NCI-H2196 (cell line): ENCODE data around the gene CMC2.

Experiments used
- DNase-seq: peaks from one replicate; lab custom pipeline; 2025; ENCODE audit not compliant: unreplicated experiment; lab: John Stamatoyannopoulos, UW

Gene CMC2

DNA sequence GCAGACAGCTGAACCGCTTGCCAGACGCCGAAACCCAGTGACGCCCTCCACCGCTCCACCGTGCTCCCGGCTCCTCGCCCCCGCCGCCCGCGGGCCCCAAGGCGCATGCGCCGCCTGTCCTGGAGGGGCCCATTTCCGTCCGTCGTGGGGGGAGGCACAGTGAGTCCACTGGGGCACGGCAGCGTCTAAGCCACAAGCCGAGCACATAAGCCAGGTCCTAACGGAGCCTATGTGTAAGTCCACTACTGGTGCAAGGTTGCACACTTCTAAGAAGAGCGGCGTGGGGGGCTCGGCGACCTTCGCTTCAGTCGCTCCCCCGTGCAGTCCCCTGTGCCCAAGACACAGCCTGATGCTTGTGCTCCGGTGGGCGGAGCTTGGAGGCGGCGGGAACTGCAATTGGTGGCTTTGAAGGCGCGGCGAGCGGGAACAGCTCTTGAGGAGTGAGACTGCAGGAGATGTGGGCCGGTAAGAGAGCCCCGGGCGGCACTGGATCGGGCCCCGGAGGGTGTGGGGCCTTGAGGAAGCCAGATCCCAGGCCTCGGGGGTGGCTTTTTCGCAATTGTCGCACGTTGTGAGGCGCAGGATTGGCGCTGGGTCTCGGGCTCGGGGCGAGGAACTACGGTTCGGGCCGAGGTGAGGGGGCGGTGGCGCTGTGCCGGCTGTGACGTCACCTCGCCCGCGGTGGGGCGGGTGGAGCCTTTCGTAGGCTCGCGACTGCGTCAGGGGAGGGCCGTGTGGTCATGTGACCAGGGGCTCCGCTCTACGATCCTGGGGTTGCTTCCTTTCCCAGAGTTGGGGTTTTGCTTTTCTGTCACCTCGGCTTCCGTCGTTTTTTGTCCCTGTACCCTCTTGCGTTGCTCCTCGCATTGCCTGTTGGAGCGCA, at the start of gene CMC2, which contains the start of gene CENPN:
TSS of gene CMC2 (minus strand) at position 73 of the 883 bp plus-strand sequence. CDS start 9,491 bp downstream, outside the sequence.
TSS of gene CENPN (plus strand) at position 402 of the 883 bp plus-strand sequence. CDS start 4,726 bp downstream, outside the sequence.
- peak; percentile 82 for DNase-seq

DNA sequence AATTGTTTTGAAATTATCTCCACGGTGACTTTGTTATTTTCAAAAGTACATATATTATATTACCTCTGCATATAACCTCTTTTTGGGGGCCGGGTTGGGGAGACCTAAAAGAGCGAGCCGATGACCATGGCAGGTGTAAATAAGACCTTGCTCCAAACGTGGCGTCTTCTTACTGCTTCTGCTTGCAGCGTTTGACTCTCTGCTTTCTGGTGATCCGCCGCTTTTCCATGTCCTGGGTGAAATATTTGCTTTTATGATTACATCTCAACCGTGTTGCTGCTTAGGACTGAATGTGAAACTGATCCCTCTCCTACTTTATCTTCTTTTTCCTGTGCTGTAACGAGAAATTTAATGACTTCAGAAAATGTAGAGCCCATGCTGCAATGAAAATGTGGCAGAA, 47.1 kb upstream of the CMC2 start:
- DNase-seq: no peak

DNA sequence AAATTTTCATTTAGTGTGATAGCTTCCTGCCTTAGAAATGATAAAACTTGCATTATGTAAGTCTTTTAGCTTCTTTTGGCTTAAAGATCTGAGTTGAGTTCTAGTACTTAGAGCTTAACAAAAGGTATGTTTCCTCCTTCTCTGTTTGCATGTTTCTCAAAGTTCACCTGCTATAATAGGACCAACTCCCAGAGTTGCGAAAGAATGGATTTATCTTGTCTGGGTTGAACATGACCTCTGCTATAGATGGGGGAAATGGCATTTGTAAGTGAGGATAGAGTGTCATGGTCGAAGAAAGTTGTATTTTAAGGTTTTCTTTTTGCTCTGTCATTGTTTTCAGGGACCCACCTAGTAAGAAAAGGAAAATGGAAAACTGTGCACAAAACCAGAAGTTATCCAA, 36.1 kb upstream of the CMC2 start:
- DNase-seq: no peak

DNA sequence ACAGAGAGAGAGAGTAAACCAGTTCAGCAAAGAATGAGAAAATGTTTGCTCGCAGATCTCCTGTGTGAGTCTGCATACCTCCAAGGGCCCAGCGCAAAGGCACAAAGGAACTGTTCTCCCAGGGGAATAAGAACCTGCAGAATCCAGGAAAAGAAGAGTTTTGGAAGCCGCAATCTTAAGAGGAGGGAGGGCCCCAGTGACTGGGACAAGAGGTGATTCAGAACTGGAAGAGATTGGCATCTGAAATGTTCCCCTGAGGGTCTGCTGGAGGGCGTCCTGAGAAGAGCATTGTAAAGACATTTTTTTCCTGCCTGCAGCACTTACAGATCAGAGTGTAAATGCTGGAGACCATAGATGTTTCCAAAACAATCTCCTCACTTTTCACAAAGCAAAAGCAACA, 35.0 kb upstream of the CMC2 start:
- no peak for DNase-seq

DNA sequence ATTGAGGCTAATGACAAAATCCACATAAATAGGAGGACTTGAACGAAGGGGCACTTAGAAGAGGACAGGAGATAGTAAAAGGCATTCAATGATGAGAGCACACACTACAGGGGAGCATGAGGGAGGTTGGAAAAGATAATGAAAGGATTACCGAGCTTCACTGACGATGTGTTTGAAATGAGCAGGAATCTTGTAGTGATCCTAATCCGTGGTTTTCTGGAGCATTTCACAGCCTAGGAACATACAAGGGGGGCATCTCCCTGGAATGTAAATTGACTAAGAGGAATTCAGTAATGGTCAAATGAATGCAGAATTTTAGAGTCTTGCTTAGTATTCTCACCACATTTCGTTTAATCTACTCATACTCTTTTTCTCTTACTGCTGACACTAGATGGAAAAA, 34.2 kb upstream of the CMC2 start:
- DNase-seq: no peak

DNA sequence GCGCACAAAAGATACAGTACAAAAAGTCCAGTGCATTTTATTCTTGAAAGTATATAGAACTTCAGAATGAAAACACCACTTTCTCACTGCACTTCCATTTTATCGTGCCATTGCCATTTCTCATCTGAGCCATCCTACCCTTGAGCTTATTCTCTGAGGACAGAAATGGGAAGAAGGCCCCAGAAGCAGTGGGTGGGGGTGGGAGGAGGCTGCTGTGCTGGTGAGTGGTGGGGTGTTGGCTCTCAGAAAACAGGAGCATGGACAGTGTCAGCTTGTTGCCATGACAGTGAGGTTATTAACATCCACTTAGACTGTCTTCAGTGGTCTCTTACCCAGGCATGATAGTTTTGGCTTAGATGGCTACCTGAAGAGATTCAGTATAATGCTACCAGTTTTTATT, 33.4 kb upstream of the CMC2 start:
- no peak for DNase-seq

DNA sequence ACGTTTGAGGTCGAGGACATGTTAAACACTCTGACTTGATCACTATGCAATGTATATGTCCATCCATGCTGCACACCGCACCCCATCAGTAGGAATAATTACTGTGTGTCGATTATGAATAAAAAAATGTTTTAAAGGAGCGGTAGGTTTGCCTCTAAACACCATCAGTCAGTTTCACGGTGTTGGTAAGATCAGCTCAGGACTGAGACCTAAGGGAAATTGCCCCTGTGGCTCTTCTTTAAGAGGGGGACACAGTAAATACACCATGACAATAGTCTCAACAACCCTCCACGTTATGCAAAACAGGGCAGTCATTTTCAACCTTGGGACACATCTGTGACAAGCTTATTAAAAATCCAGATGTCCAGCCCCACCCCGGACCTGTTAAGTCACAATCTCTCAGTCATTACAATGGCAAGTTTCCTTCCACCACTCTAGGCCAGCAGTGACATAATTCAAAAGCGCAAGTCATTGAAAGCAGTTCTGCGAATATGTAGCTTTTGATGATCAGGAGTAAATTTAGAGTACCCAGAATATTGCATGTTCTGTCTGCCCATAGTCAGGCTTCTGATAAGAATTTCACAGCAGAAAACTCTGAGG, 30.2 kb upstream of the CMC2 start:
- no peak for DNase-seq

DNA sequence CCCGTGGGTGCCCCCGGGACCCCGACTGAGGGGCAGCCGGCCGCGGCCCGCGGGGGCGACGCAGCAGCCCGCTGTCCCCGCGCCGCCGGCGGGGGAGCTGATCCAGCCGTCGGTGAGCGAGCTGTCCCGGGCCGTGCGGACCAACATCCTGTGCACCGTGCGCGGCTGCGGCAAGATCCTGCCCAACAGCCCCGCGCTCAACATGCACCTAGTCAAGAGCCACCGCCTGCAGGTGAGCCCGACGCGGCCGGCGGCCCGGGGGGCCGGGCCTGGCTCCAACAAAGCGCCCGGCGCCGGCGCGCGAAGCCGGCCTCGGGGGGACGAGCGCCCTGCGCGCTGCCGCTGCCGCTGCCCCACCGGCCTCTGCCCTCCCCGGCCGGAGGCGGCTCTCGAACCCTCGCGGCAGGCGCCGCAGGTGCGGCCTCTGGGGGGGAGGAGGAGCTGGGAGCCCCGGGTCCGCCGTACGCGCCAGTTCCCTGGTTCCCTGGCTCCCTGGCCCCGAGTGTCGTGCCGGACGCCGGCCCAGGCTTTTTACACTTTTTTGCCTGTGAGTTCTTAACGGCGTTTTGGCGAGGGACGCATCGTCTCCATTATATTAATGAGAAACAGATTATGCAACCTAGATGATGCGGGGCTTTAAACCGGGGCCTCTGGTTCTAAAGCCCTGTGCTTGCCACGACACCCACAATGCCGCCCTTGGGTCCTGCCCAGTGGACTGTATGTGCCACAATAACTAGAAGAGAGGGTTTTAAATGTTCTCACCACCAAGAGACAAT, 29.5 kb upstream of the CMC2 start:
- no peak for DNase-seq

DNA sequence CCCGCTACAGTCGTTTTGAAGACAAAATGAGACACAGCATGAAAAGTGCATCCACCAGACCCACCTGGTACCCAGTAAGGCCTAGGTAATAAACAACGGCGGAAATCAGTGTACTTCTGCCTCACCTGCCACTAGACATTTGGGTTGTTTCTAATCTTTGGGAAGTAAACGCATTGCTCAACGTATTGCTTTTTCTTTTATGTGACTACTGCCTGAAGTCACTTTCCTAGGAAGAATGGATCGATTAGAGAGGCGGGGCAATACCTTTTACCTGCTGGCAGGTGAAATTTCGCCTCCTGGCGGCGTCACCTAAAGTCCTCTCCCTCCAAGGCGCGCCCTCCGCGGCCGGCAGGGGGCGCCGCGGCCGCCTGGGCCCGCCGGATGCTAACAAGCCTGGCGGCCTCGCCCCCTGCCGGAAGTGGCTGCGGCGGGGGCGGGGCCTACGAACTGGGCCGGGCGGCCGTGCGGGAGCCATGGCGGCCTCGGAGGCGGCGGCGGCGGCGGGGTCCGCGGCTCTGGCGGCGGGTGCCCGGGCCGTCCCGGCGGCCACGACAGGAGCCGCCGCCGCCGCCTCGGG, 28.8 kb upstream of the CMC2 start, which contains the start of gene ATMIN:
TSS of gene ATMIN (plus strand) at position 445 of the 577 bp plus-strand sequence. CDS start at position 474, 29 bp downstream.
- peak; percentile 83 for DNase-seq

DNA sequence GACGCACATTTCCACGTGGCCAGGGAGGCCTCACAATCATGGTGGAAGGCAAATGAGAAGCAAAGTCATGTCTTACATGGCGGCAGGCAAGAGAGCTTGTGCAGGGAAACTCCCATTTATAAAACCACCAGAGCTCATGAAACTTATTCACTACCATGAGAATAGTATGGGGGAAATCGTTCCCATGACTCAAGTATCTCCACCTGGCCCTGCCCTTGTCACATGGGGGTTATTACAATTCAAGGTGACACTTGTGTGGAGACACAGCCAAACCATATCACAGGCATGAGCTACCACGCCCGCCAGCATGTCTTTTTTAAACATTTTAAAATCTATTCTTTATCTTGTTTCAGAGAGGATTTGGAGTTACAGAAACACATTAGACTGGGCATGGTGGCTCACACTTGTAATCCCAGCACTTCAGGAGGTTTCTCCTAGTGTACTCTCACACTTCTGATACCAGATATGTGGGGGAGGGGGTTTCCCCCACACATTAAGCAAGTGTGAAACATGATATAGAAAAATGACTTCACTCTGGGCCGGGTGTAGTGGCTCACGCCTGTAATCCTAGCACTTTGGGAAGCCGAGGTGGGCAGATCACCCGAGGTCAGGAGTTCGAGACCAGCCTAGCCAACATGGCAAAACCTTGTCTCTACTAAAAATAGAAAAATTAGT, 23.4 kb upstream of the CMC2 start:
- no peak for DNase-seq

DNA sequence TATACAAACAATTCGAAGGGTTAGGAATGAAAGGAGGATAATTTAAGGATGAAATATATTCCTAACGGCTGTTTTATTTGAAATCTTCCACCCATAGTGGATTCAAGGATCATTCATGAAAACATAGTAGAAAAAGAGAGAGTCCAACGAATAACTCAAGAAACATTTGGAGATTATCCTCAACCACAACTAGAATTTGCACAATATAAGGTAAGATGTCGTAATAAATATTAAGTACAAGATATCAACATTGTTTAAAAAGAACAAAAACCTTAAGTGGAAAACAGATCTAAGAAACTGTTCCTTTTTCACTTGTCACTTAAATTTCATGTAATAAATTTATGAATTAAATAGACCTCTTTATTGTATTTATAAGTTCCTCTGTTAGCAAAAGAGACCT, 19.7 kb upstream of the CMC2 start:
- DNase-seq: no peak

DNA sequence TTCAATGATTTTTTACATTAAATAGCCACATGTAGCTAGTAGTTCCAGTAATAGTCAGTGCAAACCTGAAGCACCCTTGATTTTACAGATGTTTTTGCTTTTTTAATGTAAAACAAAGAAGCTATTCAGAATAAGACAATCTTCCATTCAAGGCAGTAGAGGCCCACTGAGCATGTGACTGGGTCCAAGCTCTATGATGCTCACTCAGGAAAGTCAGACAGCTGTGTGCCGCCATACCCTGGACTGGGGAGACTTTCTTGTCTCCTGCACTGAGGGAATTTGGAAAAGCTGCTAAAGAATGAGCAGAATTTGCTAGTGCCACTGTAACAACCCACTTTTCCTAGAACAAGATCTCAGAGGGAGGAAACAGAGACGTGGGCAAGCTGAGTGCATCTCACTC, 11.8 kb upstream of the CMC2 start:
- no peak for DNase-seq

DNA sequence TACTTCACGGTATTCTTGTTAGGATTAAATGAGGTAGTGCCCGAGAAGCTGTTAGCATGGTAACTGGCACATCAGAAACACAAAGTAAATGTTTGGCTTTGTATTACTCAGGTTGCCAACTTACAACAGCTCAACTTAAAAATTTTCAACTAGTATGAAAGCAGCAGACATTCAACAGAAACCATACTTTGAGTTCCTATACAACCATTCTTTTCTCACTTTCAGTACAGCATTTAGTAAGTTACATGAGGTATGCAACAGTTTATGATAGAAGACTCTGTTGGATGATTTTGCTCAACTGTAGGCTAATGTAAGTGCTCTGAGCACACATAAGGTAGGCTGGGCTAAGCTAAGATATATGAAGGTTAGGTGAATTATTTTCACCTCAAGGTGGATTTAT, 8.0 kb upstream of the CMC2 start:
- DNase-seq: no peak

DNA sequence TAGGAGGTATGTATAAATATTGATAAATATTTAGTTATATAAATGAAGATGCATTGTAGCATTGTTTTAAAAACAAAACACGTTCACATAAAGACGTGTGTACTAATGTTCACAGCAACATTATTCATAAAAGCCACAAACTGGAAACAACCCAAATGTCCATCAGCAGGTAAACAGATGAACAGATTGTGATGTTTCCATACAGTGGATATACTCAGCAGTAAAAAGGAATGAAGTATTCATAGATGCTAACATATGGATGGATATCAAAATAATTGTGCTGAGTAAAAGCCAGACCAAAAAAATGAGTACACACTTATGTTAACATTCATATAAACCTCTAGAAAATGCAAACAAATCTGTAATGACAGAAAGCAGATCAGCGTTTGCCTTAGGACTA, 6.3 kb upstream of the CMC2 start:
- no peak for DNase-seq

DNA sequence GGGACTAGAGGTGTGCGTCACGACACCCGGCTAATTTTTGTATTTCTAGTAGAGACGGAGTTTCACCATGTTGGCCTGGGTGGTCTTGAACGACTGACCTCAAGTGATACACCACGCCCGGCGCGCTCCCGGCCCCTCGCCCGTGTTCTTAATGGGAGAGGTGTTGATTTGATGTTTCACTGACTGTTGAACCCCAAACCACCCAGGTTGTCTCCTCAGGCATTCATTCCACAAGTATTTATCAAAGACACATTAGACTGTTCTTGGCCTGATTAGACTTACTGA, 1.8 kb upstream of the CMC2 start:
- no peak for DNase-seq

DNA sequence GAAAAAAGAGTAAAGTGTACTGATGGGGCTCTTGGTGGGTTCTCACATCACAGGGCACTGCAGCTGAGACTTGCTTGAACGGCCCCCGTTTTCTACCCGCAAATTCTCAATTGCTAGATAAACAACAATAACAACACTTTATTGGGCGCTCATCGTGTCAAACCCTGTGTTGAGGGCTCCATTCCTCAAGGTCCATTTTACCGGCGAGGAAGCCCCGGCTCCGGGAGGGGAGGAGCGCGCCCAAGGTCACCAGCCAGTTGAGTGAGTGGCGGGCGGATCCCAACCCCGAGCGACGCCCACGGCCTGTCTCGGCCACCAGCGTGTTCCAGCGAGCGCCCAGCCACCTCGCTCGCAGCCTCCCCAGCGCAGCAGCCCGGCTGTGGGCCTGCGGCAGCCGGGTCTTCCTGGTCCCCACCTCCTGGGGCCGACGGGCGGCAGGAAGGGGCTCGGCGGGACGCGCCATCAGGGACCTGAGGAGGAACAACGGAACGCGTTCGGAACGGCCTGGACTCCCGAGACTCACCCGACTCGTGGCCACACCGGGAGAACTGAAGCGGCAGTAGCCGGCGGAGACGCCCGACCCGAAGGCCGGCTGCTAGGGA, 373 bp downstream of the CMC2 start:
- DNase-seq: no peak

DNA sequence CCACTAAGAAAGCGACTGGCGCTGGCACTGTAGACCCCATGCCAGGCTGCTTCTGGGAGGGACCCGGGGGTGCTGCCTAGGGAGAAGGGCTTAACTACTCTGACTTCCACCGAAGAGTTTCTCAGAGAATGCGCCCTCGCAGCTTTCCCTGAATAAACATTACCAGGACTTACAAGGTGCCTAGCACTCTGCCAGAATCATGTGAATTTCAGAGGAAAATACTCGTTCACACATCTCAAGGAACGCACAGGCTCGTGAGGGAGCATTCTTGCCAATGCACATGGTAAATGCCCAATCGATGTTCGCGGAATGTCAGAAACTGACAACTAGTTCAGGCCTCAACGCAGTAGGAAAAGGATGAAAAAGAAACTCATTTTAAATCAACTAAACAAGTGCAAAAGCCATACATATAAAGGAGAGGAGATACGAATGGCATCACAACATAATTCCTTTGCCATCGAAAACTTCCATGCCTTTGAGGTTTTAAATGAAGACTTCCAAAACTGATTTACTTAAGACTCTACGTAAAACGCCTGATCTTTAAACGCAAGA, 999 bp downstream of the CMC2 start:
- no peak for DNase-seq

DNA sequence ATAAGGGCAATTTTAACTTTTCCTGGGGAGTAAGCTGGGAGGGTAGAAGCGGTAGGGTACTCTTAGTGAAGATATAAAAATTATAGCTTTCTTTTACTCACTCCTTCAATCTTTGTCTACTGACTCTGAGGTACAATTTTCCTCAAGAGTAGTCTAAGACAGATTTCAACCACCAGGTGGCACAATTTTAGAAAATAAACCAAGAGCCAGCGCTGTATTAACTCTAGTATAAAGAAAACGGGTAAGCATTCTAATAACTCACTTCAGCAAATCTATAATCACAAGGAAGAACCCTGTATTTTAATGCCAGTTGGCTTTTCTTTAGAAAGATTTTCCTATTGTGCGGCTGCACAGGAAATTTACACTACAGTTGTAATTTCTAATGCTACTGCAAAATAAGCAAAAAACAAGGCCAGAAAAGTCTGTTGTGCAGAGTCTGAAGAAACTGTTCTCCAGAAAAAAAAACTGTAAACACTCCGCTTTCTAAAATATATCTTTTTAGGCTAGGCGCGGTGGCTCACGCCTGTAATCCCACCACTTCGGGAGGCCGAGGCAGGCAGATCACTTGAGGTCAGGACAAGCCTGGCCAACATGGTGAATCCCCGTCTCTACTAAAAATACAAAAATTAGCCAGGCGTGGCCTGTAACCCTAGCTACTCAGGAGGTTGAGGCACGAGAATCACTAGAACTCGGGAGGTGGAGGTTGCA, 1.9 kb downstream of the CMC2 start:
- DNase-seq: peak; percentile 46

DNA sequence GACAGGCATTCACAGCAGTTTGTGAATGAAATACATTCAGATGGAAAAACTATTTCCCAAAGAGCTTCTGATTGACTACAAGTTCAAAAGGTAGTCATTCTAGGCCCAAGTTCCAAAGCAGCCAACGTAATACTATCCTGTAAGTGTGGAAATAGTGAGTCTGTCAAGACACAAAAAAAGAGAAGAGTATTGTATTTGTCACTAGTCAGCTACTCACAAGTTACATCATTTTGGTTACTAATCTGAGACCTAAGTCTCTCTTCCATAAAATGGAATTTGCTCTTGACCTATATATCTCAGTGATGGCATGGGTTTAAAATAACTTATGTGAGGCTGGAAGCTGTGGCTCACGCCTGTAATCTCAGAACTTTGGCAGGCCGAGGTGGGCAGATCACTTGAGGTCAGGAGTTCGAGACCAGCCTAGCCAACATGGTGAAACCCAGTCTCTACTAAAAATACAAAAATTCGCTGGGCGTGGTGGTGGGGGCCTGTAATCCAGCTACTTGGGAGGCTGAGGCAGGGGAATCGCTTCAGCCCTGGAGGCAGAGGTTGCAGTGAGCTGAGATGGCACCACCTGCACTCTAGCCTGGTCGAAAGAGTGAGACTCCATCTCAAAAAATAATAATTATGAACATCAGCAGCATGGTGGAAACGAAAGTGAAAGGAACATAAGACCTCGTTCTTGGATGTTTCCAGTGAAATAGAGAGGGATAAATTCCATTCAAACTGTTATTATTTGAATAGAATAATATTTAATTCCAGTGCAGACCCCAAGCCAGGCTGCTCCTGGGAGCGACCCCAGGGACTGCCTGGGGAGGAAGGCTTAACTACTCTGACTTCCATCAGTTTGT, 2.9 kb downstream of the CMC2 start:
- DNase-seq: no peak
